Activated naive CD8-positive, alpha-beta T cell treated with anti-CD3 and anti-CD28 coated beads, Interleukin-2, amount 10 ng/mL, durations not matched to agents 7 days and 5 days (primary cell): ENCODE measurements around the gene CORIN. TPM values are rescaled to one million over a fixed set of nuclear protein-coding genes. Genes with fewer than 3 reads are reported as not detected.
A peak's percentile ranks its signal among the peaks of the same experiment; 100 is the strongest.

Experiments used
- ATAC-seq: fragments of 150-1000 bp; cut with Tn5 transposase; one replicate; pipeline ENCODE4 v1.10.0; 2021; ENCODE audit warnings: low read depth, moderate library complexity
- POLR2A ChIA-PET: fragments of 350-600 bp; sonication (Branson Sonifier 250); formaldehyde crosslinking; loops from one replicate; lab custom pipeline; 2021; ENCODE audit warnings: antibody characterized with exemption; lab: Charles Lee
- DNase-seq: peaks from one replicate; pipeline ENCODE4 v3.0.0; 2021
- H3K27ac Mint-ChIP-seq: one replicate; pipeline ENCODE4 v1.8.0; 2022; ENCODE audit warnings: mild to moderate bottlenecking, mixed read lengths
- H3K27me3 Mint-ChIP-seq: one replicate; pipeline ENCODE4 v1.8.0; 2022; ENCODE audit warnings: mild to moderate bottlenecking, moderate library complexity, mixed read lengths
- H3K36me3 Mint-ChIP-seq: one replicate; pipeline ENCODE4 v1.8.0; 2021; ENCODE audit warnings: mild to moderate bottlenecking, mixed read lengths
- H3K4me1 Mint-ChIP-seq: one replicate; pipeline ENCODE4 v1.8.0; 2021; ENCODE audit warnings: mixed read lengths
- H3K4me3 Mint-ChIP-seq: one replicate; pipeline ENCODE4 v1.8.0; 2022; ENCODE audit warnings: mild to moderate bottlenecking, moderate library complexity, mixed read lengths
- H3K9me3 Mint-ChIP-seq: one replicate; pipeline ENCODE4 v1.8.0; 2021; ENCODE audit warnings: mixed read lengths
- total RNA-seq, 2 experiments: library from RNA; stranded (reverse); gene quantifications; one replicate each; pipeline ENCODE4 v1.2.3, GENCODE V29; 2021

Gene CORIN
- total RNA-seq, 2 experiments from 2014 or later, result 0.37 to 0.39 TPM

DNA sequence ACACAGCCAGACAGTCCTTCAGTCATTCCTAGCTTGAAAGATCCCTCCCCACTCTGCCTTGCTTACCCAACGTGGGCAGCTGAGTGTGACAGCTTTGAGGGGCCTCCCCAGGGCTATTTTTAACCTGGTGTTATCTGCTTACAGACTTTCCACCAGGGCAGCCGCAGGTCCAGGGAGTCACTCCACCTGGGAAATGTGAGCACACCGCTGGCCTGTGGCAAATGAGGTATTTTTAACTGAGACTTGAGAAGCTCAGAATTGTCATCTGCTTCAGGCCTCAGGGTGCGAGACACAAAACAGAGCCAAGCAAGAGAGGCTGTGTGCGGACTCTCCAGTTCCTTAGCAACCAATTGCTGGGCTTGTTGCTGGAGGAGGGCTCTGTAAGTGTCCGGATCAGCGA lies 13.0 kb downstream of the CORIN start:
- POLR2A ChIA-PET, result no interaction called here
- Mint-ChIP-seq H3K36me3 (no peaks in the 10 kb centered on the region), H3K27ac (no peak overlapping the region), H3K27me3 (peaks cover 15% of the 10 kb centered on the region), H3K9me3 (no peaks in the 10 kb centered on the region), H3K4me1 (peaks cover 27% of the 10 kb centered on the region), H3K4me3 (no peak overlapping the region)
- ATAC-seq (no peak), DNase-seq (no peak)

DNA sequence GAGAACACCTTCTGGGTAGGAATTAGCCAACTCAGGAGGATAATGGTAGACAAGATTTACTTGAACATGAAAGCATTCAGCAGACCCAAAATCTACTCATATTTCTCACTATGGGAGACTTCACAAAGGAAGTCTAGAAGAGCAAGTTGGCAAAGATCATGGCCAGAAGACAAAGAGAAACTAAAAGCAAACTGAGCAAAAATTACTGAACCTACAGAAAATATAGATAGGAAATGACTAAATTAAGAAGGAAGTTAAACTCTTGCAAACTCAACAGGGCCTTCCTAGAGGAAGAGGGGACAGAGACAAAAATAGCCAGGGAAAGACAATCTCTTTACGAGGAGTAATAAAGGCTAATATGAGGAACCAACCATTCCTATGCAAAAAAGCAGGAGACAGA lies 18.7 kb downstream of the CORIN start:
- ATAC-seq, result no peak
- Mint-ChIP-seq H3K27me3 (peaks cover 19% of the 10 kb centered on the region), H3K4me1 (peaks cover 10% of the 10 kb centered on the region), H3K27ac (peak overlapping the region; percentile 7), H3K36me3 (peaks cover 2% of the 10 kb centered on the region), H3K9me3 (no peaks in the 10 kb centered on the region), H3K4me3 (peak overlapping the region; percentile 6)
- POLR2A ChIA-PET, result no interaction called here
- DNase-seq, result no peak

DNA sequence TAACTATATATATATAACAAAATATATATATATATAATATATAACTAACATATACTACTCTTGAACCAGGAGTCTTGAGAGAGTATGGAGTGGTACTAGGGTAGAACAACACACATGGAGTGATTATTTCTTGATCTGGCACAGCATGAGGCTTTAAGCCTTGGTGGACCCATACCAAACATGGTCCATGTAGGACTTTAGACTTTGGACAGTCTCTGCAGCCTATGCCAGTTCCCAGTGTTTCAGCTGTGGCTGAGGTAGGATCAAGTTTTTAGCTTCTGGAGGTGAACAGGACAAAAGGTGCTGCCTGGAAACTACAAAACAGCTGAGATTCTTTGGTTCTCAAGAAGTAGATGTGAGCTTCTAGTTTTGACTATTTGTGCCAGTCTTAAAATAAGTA lies 20.6 kb downstream of the CORIN start:
- H3K4me3 Mint-ChIP-seq, result no peak overlapping the region
- peaks cover 2% of the 10 kb centered on the region for H3K36me3 Mint-ChIP-seq
- H3K27ac Mint-ChIP-seq, result no peak overlapping the region
- peaks cover 21% of the 10 kb centered on the region for H3K27me3 Mint-ChIP-seq
- ATAC-seq (no peak), DNase-seq (no peak)
- POLR2A ChIA-PET, result no interaction called here
- peaks cover 10% of the 10 kb centered on the region for H3K4me1 Mint-ChIP-seq
- no peaks in the 10 kb centered on the region for H3K9me3 Mint-ChIP-seq

DNA sequence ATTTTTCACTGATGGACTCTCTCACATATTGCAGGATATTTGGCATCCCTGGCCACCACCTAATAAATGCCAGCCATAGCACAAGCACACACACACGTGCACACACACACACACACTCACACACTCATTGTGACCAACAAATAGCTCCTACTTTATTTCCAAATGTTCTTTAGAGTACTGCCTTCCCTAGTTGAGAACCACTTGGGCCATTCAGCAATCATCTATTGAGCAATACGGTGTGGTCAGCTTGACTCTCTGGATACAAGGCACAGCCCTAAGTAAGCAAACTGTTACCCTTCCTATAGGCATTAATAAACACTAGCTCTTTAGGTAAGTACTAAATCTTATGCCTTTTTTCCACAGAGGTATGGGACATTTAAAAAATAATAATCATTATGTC lies 21.1 kb downstream of the CORIN start:
- Mint-ChIP-seq H3K36me3 (peaks cover 2% of the 10 kb centered on the region), H3K4me3 (no peak overlapping the region), H3K4me1 (peaks cover 10% of the 10 kb centered on the region), H3K9me3 (no peaks in the 10 kb centered on the region), H3K27me3 (peaks cover 19% of the 10 kb centered on the region), H3K27ac (no peak overlapping the region)
- POLR2A ChIA-PET, result no interaction called here
- ATAC-seq (no peak), DNase-seq (no peak)

DNA sequence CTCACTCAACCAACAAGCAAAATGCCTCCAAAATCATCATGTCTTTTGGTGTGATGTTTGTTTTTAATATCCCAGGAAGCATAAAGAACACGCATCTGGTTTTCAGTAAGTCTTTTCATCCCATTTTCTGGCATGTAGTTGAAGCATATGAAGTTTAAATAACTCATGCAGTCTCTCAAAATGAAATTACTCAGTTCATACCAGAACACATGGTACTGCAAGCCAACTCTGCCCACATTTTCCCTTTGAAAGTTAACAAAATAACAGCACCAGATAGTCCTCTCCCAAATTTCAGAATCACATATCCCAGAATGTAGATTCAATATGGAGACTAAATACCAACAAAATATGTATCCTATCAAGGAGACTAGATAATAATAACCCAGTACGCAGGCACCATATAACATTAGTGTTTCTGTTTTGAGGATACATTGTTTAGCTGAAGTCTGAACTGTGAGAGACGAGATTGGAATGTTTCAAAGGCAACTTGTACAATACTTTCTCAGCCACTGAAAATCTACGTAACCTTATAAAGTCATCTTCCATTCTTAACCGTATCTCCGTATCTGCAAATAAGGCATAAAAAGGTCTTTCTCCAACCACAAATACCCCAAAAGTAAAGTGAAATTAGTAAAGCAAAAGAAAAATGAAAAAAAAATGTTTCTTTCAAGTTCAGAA lies 23.1 kb downstream of the CORIN start:
- ATAC-seq (no peak), DNase-seq (no peak)
- POLR2A ChIA-PET, result no interaction called here
- Mint-ChIP-seq H3K27me3 (peaks cover 28% of the 10 kb centered on the region), H3K4me1 (peaks cover 7% of the 10 kb centered on the region), H3K27ac (no peak overlapping the region), H3K36me3 (peaks cover 2% of the 10 kb centered on the region), H3K9me3 (no peaks in the 10 kb centered on the region), H3K4me3 (no peak overlapping the region)

DNA sequence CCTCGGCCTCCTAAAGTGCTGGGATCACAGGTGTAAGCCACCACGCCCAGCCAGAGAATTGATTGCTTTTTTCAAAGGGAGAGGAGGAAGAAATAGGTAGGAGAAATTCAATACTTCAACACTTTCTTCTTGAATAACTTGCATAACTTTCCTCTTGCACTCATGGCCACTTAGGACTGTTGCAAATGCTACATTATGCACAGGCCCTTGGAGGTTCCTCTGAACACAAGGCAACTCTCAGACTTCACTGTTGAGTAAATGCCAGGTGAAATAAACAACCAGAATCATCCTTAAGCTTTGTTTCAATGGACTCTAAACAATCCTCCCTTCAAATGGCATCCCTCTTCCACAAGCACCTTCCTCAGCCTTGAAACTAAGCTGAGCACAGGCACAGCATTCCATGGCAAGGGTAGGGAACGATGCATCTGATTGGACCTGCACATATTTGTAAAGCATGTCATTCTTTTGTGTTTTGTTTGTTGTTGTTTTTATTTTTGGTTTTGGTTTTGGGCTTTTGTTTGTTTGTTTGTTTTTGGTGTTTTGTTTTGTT lies 28.1 kb downstream of the CORIN start:
- H3K9me3 Mint-ChIP-seq, result no peaks in the 10 kb centered on the region
- H3K27ac Mint-ChIP-seq, result no peak overlapping the region
- ATAC-seq, result no peak
- no peaks in the 10 kb centered on the region for H3K4me1 Mint-ChIP-seq
- H3K4me3 Mint-ChIP-seq, result no peak overlapping the region
- POLR2A ChIA-PET, result no interaction called here
- H3K36me3 Mint-ChIP-seq, result no peaks in the 10 kb centered on the region
- H3K27me3 Mint-ChIP-seq, result peaks cover 34% of the 10 kb centered on the region
- no peak for DNase-seq

DNA sequence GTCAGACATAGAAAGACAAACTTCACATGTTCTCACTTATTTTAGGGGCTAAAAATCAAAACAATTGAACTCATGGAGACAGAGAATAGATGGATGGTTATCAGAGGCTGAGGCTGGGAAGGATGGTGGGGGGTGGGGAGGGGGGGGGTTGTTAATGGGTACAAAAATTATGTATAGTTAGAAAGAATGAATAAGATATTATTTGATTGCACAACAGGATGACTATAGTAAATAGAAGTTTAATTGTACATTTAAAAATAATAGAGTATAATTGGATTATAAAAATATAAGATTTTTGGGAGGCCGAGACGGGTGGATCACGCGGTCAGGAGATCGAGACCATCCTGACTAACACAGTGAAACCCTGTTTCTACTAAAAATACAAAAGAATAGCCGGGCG lies 33.3 kb downstream of the CORIN start:
- DNase-seq (no peak), ATAC-seq (no peak)
- Mint-ChIP-seq H3K27me3 (peaks cover 17% of the 10 kb centered on the region), H3K4me1 (no peaks in the 10 kb centered on the region), H3K36me3 (no peaks in the 10 kb centered on the region), H3K9me3 (peaks cover 3% of the 10 kb centered on the region), H3K4me3 (no peak overlapping the region), H3K27ac (no peak overlapping the region)
- POLR2A ChIA-PET, result no interaction called here

DNA sequence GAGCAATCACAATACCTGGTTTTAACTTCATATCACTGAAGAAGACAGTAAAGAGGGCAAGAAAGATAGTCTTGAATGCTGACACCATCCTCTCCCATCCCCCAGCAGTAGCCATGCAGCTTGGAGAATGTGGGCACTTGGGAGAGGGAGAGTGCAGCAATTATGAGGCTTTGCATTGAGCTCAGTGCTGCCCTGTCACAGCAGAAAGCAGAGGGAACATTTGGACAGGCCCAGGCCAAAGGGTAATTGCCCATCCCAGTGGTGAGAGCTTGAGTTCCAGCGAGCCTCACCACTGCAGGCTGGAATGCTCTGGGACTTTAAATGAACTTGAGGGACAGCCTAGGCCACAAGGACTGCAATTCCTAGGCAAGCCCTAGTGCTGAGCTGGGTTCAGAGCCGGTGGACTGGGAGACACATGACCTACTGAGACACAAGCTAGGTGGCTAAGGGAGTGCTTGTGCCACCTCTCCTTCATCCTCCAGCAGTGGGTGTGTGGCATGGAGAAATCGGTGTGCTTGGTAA lies 36.3 kb downstream of the CORIN start:
- ATAC-seq, result no peak

DNA sequence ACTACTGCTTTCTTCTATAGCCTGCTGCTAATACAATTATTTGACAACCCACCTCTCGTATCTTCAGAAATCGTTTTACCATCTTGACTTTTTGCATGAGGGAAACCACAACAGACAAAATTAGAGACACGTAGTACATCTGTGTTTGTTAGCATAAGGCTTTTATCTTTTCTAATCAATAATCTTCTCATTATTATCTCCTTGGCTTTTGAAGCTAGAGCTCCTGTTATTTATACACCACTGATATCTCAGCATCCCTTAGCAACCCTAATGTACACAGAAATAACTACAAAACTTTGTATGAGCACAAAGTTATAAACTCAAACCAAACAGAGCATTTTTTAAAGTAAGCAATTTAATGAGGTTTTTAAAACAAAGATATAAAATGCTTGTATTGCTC lies 39.7 kb downstream of the CORIN start:
- no peak for ATAC-seq
- H3K27me3 Mint-ChIP-seq, result peaks cover 11% of the 10 kb centered on the region
- peaks cover 1% of the 10 kb centered on the region for H3K9me3 Mint-ChIP-seq
- POLR2A ChIA-PET, result no interaction called here
- H3K4me3 Mint-ChIP-seq, result no peak overlapping the region
- H3K4me1 Mint-ChIP-seq, result peaks cover 12% of the 10 kb centered on the region
- H3K27ac Mint-ChIP-seq, result no peak overlapping the region
- no peaks in the 10 kb centered on the region for H3K36me3 Mint-ChIP-seq
- DNase-seq, result no peak

More for the DNA sequence above, 36.3 kb downstream of the CORIN start:
- H3K4me3 Mint-ChIP-seq, result no peak overlapping the region
- DNase-seq, result no peak
- peaks cover 4% of the 10 kb centered on the region for H3K9me3 Mint-ChIP-seq
- no peak overlapping the region for H3K27ac Mint-ChIP-seq
- POLR2A ChIA-PET, result no interaction called here
- peaks cover 10% of the 10 kb centered on the region for H3K27me3 Mint-ChIP-seq
- H3K4me1 Mint-ChIP-seq, result peaks cover 1% of the 10 kb centered on the region
- no peaks in the 10 kb centered on the region for H3K36me3 Mint-ChIP-seq

DNA sequence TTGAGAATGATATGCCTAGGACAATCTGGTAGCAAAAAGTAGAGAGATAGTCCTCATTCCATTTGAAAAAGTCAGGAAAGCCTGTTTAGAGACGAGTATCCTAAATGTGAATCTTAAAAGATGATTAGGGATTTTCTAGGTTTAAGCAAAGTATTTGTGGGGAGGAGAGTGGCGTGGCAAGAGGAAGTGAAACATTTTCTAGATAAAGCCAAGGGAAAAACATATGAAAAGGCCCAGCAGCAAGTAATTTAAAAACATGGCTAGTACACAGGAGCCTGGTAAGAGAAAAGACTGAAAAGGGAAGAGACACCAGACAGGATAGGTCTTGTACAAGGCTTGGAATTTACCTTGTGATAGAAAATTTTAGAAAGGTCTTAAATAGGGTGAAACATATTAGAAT lies 45.9 kb downstream of the CORIN start:
- H3K4me3 Mint-ChIP-seq, result no peak overlapping the region
- H3K36me3 Mint-ChIP-seq, result peaks cover 2% of the 10 kb centered on the region
- H3K9me3 Mint-ChIP-seq, result no peaks in the 10 kb centered on the region
- no peak for ATAC-seq
- peaks cover 11% of the 10 kb centered on the region for H3K27me3 Mint-ChIP-seq
- POLR2A ChIA-PET, result no interaction called here
- DNase-seq, result no peak
- H3K27ac Mint-ChIP-seq, result no peak overlapping the region
- H3K4me1 Mint-ChIP-seq, result peaks cover 15% of the 10 kb centered on the region

DNA sequence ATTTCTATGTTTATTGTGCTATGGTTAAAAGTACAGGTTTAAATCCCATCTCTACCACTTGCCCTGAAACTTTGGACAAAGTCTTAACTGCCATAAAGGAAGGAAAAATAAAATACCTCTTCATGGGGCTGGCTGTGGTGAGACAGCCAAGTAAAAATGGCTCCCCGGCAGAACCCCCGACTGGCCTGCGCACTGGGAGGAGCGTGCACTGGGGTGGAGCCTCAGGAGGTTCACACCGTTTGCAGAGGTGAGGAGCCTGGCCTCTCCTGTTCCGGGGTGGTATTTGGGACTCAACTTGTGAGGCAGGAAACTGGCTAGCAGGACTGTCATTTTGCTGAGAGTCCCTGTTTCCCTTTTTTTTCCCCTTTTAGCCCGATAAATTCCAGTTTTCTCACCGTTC lies 47.8 kb downstream of the CORIN start:
- no peaks in the 10 kb centered on the region for H3K9me3 Mint-ChIP-seq
- POLR2A ChIA-PET, result no interaction called here
- peaks cover 14% of the 10 kb centered on the region for H3K27me3 Mint-ChIP-seq
- DNase-seq (no peak), ATAC-seq (no peak)
- peaks cover 15% of the 10 kb centered on the region for H3K4me1 Mint-ChIP-seq
- H3K27ac Mint-ChIP-seq, result no peak overlapping the region
- no peak overlapping the region for H3K4me3 Mint-ChIP-seq
- peaks cover 2% of the 10 kb centered on the region for H3K36me3 Mint-ChIP-seq

DNA sequence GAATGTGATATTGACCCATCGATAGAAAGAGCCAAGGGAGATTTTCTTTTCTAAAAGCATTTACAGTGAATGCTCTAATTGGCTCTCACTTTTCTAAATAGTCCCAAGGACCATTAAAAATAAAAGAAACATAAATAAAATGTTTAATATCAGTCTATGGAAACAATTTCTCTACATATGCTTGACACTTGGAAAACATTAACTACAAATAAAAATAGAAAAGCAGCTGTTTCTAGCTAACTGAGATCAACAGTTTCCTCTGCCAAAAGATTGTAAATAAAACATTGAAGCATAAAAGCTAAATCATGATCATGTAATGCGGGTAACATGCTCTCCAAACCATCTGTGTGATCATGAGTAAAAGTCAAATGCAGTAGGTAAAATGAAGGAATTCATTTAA lies 49.7 kb downstream of the CORIN start:
- peaks cover 2% of the 10 kb centered on the region for H3K36me3 Mint-ChIP-seq
- POLR2A ChIA-PET, result interaction anchor here (0.6 kb wide), 1 partner anchor 124 kb away, joined by 4 read pairs; no protein-coding TSS in a partner anchor
- H3K27ac Mint-ChIP-seq, result no peak overlapping the region
- no peak for ATAC-seq
- H3K4me3 Mint-ChIP-seq, result no peak overlapping the region
- no peak for DNase-seq
- peaks cover 5% of the 10 kb centered on the region for H3K4me1 Mint-ChIP-seq
- H3K9me3 Mint-ChIP-seq, result no peaks in the 10 kb centered on the region
- peaks cover 20% of the 10 kb centered on the region for H3K27me3 Mint-ChIP-seq

DNA sequence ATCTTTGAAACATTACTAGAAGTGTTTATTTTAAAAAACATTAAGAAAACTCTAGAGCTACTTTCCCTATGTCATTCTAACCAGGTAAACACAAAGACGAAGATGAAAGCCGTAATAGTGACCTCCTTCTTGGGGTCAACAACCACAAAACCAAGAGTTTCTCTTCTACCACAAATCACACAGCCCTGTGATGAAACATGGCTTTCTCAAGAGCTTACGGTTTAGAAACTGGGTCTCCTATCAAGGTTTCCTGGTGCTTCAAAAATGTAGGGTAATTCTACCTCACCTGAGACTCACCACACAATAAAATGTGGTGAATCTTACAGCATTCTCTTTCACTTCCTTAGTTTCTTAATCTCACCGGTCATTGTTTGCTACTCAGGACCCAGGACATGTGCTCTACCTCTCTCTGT lies 50.9 kb downstream of the CORIN start:
- no peak overlapping the region for H3K27ac Mint-ChIP-seq

DNA sequence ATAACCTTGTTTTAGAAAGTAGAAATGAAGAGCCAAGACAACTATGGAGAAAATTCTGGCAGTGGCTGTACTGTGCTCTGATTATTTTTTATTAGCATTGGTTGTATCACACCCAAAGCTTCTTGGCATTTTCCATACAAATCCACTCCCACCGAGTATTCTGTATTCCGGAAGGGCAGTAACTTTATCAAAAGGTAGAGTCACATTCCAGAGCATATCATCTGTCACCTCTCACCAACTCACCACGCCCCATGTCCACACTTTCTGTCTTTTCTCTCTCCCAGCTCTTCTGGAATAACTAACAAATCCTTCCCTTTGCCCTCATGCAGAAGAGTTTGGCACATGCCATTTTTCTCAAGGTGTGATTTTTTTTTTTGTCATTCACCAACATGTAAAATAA lies 52.7 kb downstream of the CORIN start:
- DNase-seq, result no peak
- Mint-ChIP-seq H3K27ac (no peak overlapping the region), H3K36me3 (no peaks in the 10 kb centered on the region), H3K9me3 (no peaks in the 10 kb centered on the region), H3K4me3 (no peak overlapping the region), H3K4me1 (peaks cover 3% of the 10 kb centered on the region), H3K27me3 (peaks cover 39% of the 10 kb centered on the region)
- POLR2A ChIA-PET, result no interaction called here
- no peak for ATAC-seq

More for the DNA sequence above, 50.9 kb downstream of the CORIN start:
- DNase-seq (no peak), ATAC-seq (no peak)
- Mint-ChIP-seq H3K4me3 (no peak overlapping the region), H3K36me3 (peaks cover 2% of the 10 kb centered on the region), H3K4me1 (peaks cover 5% of the 10 kb centered on the region), H3K27me3 (peaks cover 27% of the 10 kb centered on the region), H3K9me3 (no peaks in the 10 kb centered on the region)
- POLR2A ChIA-PET, result no interaction called here
